HG03460 (cell line): ENCODE data around the gene DPF1.
"Not testable (repeated sequence)": the region's sequence is repeated elsewhere in the genome, so short reads cannot be mapped to it uniquely, and the experiment has no call there.

Source experiments
- ATAC-seq: cut with Tn5 transposase; IDR thresholded peaks from one replicate; pipeline ENCODE4 v1.9.1; 2021; ENCODE audit not compliant: unreplicated experiment

DPF1 gene

GRCh38 chr19:38250821-38251563, 27.0 kb upstream of the DPF1 start:
- ATAC-seq, result no peak

GRCh38 chr19:38250428-38250820, 26.4 kb upstream of the DPF1 start:
- ATAC-seq, result no peak

GRCh38 chr19:38248421-38248820, 24.4 kb upstream of the DPF1 start:
- no peak for ATAC-seq

GRCh38 chr19:38247734-38248268, 23.8 kb upstream of the DPF1 start:
- no peak for ATAC-seq

- no peak for ATAC-seq
Measured at GRCh38 chr19:38247126-38247525, 23.1 kb upstream of the DPF1 start.

GRCh38 chr19:38245826-38246498, 21.9 kb upstream of the DPF1 start:
- ATAC-seq, result no peak

GRCh38 chr19:38243279-38243673, 19.3 kb upstream of the DPF1 start:
- ATAC-seq, result no peak

- no peak for ATAC-seq
Measured at GRCh38 chr19:38239816-38240215, 15.8 kb upstream of the DPF1 start.

GRCh38 chr19:38234615-38235014, 10.6 kb upstream of the DPF1 start:
- no peak for ATAC-seq

- ATAC-seq, result no peak
Measured at GRCh38 chr19:38233740-38234251, 9.8 kb upstream of the DPF1 start.

- ATAC-seq, result no peak
Measured at GRCh38 chr19:38231918-38232317, 7.9 kb upstream of the DPF1 start.

- ATAC-seq, result not testable (repeated sequence)
Measured at GRCh38 chr19:38230506-38231133, 6.6 kb upstream of the DPF1 start.

GRCh38 chr19:38229585-38230073, 5.6 kb upstream of the DPF1 start:
- ATAC-seq, result no peak

- ATAC-seq, result no peak
Measured at GRCh38 chr19:38228491-38229439, 4.7 kb upstream of the DPF1 start.

GRCh38 chr19:38228005-38228377, 4.0 kb upstream of the DPF1 start:
- ATAC-seq, result no peak

GRCh38 chr19:38227287-38228004, 3.4 kb upstream of the DPF1 start:
- no peak for ATAC-seq

- not testable (repeated sequence) for ATAC-seq
Measured at GRCh38 chr19:38224863-38225218, 819 bp upstream of the DPF1 start.

- ATAC-seq, result no peak
Measured at GRCh38 chr19:38223617-38224013, 407 bp downstream of the DPF1 start.

GRCh38 chr19:38223119-38223523, 901 bp downstream of the DPF1 start:
- ATAC-seq, result no peak
